H1 (cell line): Measurements from ENCODE around the gene SCGB3A1. TPM values are rescaled to one million over a fixed set of nuclear protein-coding genes. Genes with fewer than 3 reads are reported as not detected.

Source experiments
- CTCF ChIA-PET: fragments of 300-600 bp; sonication (Branson Sonifier 250); formaldehyde crosslinking; loops from one replicate; lab custom pipeline; 2021; ENCODE audit not compliant: partially characterized antibody; lab: Charles Lee
- POLR2A ChIA-PET: fragments of 300-600 bp; sonication (Branson Sonifier 250); formaldehyde crosslinking; loops from one replicate; lab custom pipeline; 2021; ENCODE audit warnings: inconsistent platforms; ENCODE audit not compliant: partially characterized antibody; lab: Charles Lee
- DNase-seq, 2 experiments: peaks; one replicate each; pipeline versions ENCODE4 v3.0.0 to v3.0.0-alpha.2; 2010 to 2022; ENCODE audit warnings: low spot score in 2 of 2, low read depth in 1 of 2, mixed read lengths in 1 of 2
- FAIRE-seq: peaks from 2 replicates; lab custom pipeline; 2011; peaks lifted over from hg19 to GRCh38; lab: Jason Lieb, UNC
- H2AFZ ChIP-seq: 2 replicates; pipeline ENCODE4 v1.8.1; 2012; ENCODE audit warnings: low read length, inconsistent platforms
- H2AK5ac ChIP-seq: 2 replicates; pipeline ENCODE4 v1.6.1; 2013; ENCODE audit warnings: low read depth, low read length
- H2BK120ac ChIP-seq: replicated peaks from 2 replicates; pipeline ENCODE3; 2013; ENCODE audit warnings: low read depth, low read length, inconsistent platforms
- H2BK12ac ChIP-seq: 2 replicates; pipeline ENCODE4 v1.6.1; 2013; ENCODE audit warnings: low read depth, low read length
- H2BK15ac ChIP-seq: 2 replicates; pipeline ENCODE4 v1.6.1; 2013; ENCODE audit warnings: low read length
- H2BK20ac ChIP-seq: 2 replicates; pipeline ENCODE4 v1.6.1; 2013; ENCODE audit warnings: low read length
- H2BK5ac ChIP-seq: 2 replicates; pipeline ENCODE4 v1.6.1; 2013; ENCODE audit warnings: low read depth, low read length
- H3K14ac ChIP-seq: 2 replicates; pipeline ENCODE4 v1.6.1; 2013; ENCODE audit warnings: inconsistent platforms; ENCODE audit not compliant: insufficient read length
- H3K18ac ChIP-seq: 2 replicates; pipeline ENCODE4 v1.6.1; 2013; ENCODE audit warnings: low read length; ENCODE audit errors: extremely low read depth
- H3K23ac ChIP-seq: 2 replicates; pipeline ENCODE4 v1.6.1; 2013; ENCODE audit warnings: inconsistent platforms; ENCODE audit not compliant: insufficient read length
- H3K23me2 ChIP-seq: 2 replicates; pipeline ENCODE4 v1.6.1; 2013; ENCODE audit warnings: low read depth, low read length
- H3K27ac ChIP-seq: 2 replicates; pipeline ENCODE4 v1.6.1; 2011; ENCODE audit warnings: low read depth, low read length, inconsistent platforms
- H3K27me3 ChIP-seq, 4 experiments: replicated peaks in 1 of 4; 1 replicate in 1 of 4; 2 replicates in 3 of 4; pipeline versions ENCODE4 v1.6.1 to v1.8.1; 2011 to 2013; ENCODE audit warnings: low read length in 3 of 4, mild to moderate bottlenecking in 3 of 4, inconsistent platforms in 2 of 4, mixed read lengths in 2 of 4, moderate library complexity in 1 of 4; ENCODE audit not compliant: control insufficient read depth in 3 of 4, insufficient read depth in 3 of 4; ENCODE audit errors: extremely low read depth in 1 of 4
- H3K36me3 ChIP-seq, 4 experiments: 2 replicates each; pipeline versions ENCODE4 v1.6.1 to v1.8.1; 2011 to 2013; ENCODE audit warnings: mild to moderate bottlenecking in 4 of 4, low read length in 3 of 4, moderate library complexity in 2 of 4, control low read depth in 1 of 4, inconsistent platforms in 1 of 4; ENCODE audit not compliant: insufficient read depth in 4 of 4, control insufficient read depth in 2 of 4
- H3K4ac ChIP-seq: replicated peaks from 2 replicates; pipeline ENCODE3; 2013; ENCODE audit warnings: low read length, low read depth, mixed read lengths, inconsistent platforms; ENCODE audit not compliant: insufficient read length
- H3K4me1 ChIP-seq, 4 experiments: replicated peaks in 1 of 4; 1 replicate in 1 of 4; 2 replicates in 3 of 4; pipeline versions ENCODE4 v1.6.1 to v1.8.1; 2011 to 2013; ENCODE audit warnings: low read length in 3 of 4, inconsistent platforms in 2 of 4, mixed read lengths in 1 of 4; ENCODE audit not compliant: insufficient read depth in 4 of 4, control insufficient read depth in 3 of 4
- H3K4me2 ChIP-seq, 2 experiments: 2 replicates each; pipeline versions ENCODE4 v1.6.1 to v1.8.1; 2011 to 2013; ENCODE audit warnings: low read depth in 2 of 2, low read length in 2 of 2, control low read depth in 1 of 2, inconsistent platforms in 1 of 2, mild to moderate bottlenecking in 1 of 2; ENCODE audit not compliant: insufficient read depth in 1 of 2
- H3K4me3 ChIP-seq, 4 experiments: fragments of 200-600, 300-600 bp in 1 of 4; sonication (generic), shearing (Covaris generic), sonication (Bioruptor Twin) in 1 of 4; 2 replicates each; pipeline versions ENCODE4 v1.5.1 to v1.8.1; 2011 to 2016; ENCODE audit warnings: low read length in 4 of 4, low read depth in 3 of 4, control low read depth in 2 of 4, inconsistent platforms in 2 of 4, mild to moderate bottlenecking in 2 of 4, mixed read lengths in 1 of 4, moderate library complexity in 1 of 4; ENCODE audit not compliant: insufficient read depth in 2 of 4; ENCODE audit errors: extremely low read depth in 1 of 4
- H3K56ac ChIP-seq: replicated peaks from 2 replicates; pipeline ENCODE3; 2013; ENCODE audit warnings: low read depth, mild to moderate bottlenecking, mixed read lengths, low read length, inconsistent platforms; ENCODE audit not compliant: insufficient read length
- H3K79me1 ChIP-seq: 2 replicates; pipeline ENCODE4 v1.6.1; 2013; ENCODE audit warnings: low read depth, low read length, control low read depth
- H3K79me2 ChIP-seq, 2 experiments: 2 replicates each; pipeline versions ENCODE4 v1.6.1 to v1.8.1; 2012 to 2013; ENCODE audit warnings: low read length in 2 of 2, mild to moderate bottlenecking in 2 of 2, inconsistent platforms in 1 of 2; ENCODE audit not compliant: insufficient read depth in 2 of 2, control insufficient read depth in 1 of 2
- H3K9ac ChIP-seq, 4 experiments: replicated peaks in 1 of 4; 1 replicate in 1 of 4; 2 replicates in 3 of 4; pipeline versions ENCODE4 v1.6.1 to v1.8.1; 2011 to 2013; ENCODE audit warnings: low read depth in 3 of 4, low read length in 3 of 4, control low read depth in 2 of 4, mild to moderate bottlenecking in 2 of 4, moderate library complexity in 2 of 4, inconsistent platforms in 1 of 4; ENCODE audit errors: extremely low read depth in 1 of 4
- H3K9me3 ChIP-seq, 2 experiments: 2 replicates each; pipeline versions ENCODE4 v1.6.1 to v1.8.1; 2012 to 2013; ENCODE audit warnings: mild to moderate bottlenecking in 2 of 2, moderate library complexity in 2 of 2, control low read depth in 1 of 2, inconsistent platforms in 1 of 2, low read depth in 1 of 2, low read length in 1 of 2, mixed read lengths in 1 of 2; ENCODE audit not compliant: insufficient read depth in 2 of 2
- H4K20me1 ChIP-seq, 2 experiments: replicated peaks in 1 of 2; 2 replicates each; pipeline versions ENCODE3 to v1.8.1; 2011 to 2013; ENCODE audit warnings: inconsistent platforms in 2 of 2, low read length in 2 of 2, mild to moderate bottlenecking in 1 of 2; ENCODE audit not compliant: insufficient read depth in 2 of 2, control insufficient read depth in 1 of 2
- H4K5ac ChIP-seq: 2 replicates; pipeline ENCODE4 v1.6.1; 2013; ENCODE audit warnings: low read length, low read depth, mixed read lengths, inconsistent platforms; ENCODE audit not compliant: insufficient read length
- H4K8ac ChIP-seq: 2 replicates; pipeline ENCODE4 v1.8.0; 2013; ENCODE audit warnings: mild to moderate bottlenecking, moderate library complexity, low read length, inconsistent platforms; ENCODE audit not compliant: insufficient read depth; ENCODE audit errors: extremely low read depth
- H4K91ac ChIP-seq: replicated peaks from 2 replicates; pipeline ENCODE3; 2013; ENCODE audit warnings: low read length, mixed read lengths, inconsistent platforms; ENCODE audit not compliant: insufficient read length
- BRCA1 ChIP-seq: IDR thresholded peaks from 2 replicates; pipeline ENCODE4 v1.6.1; 2012; ENCODE audit warnings: low read depth, low read length, improper control_type of control experiment
- CHD2 ChIP-seq: IDR thresholded peaks from 2 replicates; pipeline ENCODE4 v1.6.1; 2012; ENCODE audit warnings: low read length, improper control_type of control experiment
- GABPA ChIP-seq: IDR thresholded peaks from 2 replicates; pipeline ENCODE4 v1.6.1; 2011; ENCODE audit warnings: mild to moderate bottlenecking, low read length, moderate library complexity, borderline replicate concordance; ENCODE audit not compliant: insufficient read depth
- MAFK ChIP-seq: IDR thresholded peaks from 2 replicates; pipeline ENCODE4 v1.6.1; 2012; ENCODE audit warnings: low read depth, mild to moderate bottlenecking, improper control_type of control experiment, low read length
- RAD21 ChIP-seq, 2 experiments: IDR thresholded peaks in 1 of 2; conservative IDR thresholded peaks in 1 of 2; 2 replicates each; pipeline ENCODE4 v1.6.1; 2011; ENCODE audit warnings: low read depth in 2 of 2, low read length in 2 of 2, improper control_type of control experiment in 1 of 2, inconsistent platforms in 1 of 2, mild to moderate bottlenecking in 1 of 2, moderate library complexity in 1 of 2
- SAP30 ChIP-seq: fragments of 300-600 bp; sonication (generic); IDR thresholded peaks from 2 replicates; pipeline ENCODE4 v1.7.1; 2012; ENCODE audit warnings: low read length, moderate library complexity, mild to moderate bottlenecking, inconsistent platforms; ENCODE audit not compliant: insufficient read depth, insufficient replicate concordance
- SIX5 ChIP-seq: IDR thresholded peaks from 2 replicates; pipeline ENCODE4 v1.6.1; 2011; ENCODE audit warnings: mild to moderate bottlenecking, low read depth, low read length
- SP1 ChIP-seq: IDR thresholded peaks from 2 replicates; pipeline ENCODE4 v1.6.1; 2011; ENCODE audit warnings: low read depth, low read length
- TEAD4 ChIP-seq: IDR thresholded peaks from 2 replicates; pipeline ENCODE4 v1.6.1; 2012; ENCODE audit warnings: low read depth, low read length, inconsistent platforms, mixed read lengths
- WGBS, 2 experiments: shearing (Covaris generic) in 1 of 2; methylation state at CpG; one replicate each; pipeline versions ENCODE4 v1.1.6 to v1.1.7; 2013 to 2015; ENCODE audit warnings: low lambda C conversion rate in 2 of 2, mixed read lengths in 2 of 2, inconsistent platforms in 1 of 2, low coverage in 1 of 2, missing lambda C conversion rate in 1 of 2; ENCODE audit not compliant: insufficient replicate concordance in 2 of 2, insufficient coverage in 1 of 2, insufficient read length in 1 of 2; ENCODE audit errors: extremely low coverage in 1 of 2, missing lambda C conversion rate in 1 of 2; 5-methylcytosine and 5-hydroxymethylcytosine counted together
- polyA plus RNA-seq, 7 experiments: library from polyadenylated mRNA; depleted of rRNA in 3 of 7; stranded (reverse) in 5 of 7; unstranded in 2 of 7; fragments of >200 nt in 5 of 7; fragments of 200-250 nt in 2 of 7; gene quantifications; 1 replicate in 5 of 7; 2 replicates in 1 of 7; 4 replicates in 1 of 7; pipeline versions ENCODE4 v1.2.1 to v1.2.3, GENCODE V29; 2011 to 2013; ENCODE audit warnings: missing spikeins in 2 of 7, mixed read lengths in 2 of 7
- total RNA-seq: library from RNA; stranded (reverse); fragmentation: NEBNext Ultra II Directional; extraction: Animal tissue kit (Norgen Biotek cat#: 25700); gene quantifications from 2 replicates; pipeline ENCODE4 v1.2.1, GENCODE V29; 2021
- TF ChIP-seq, protein P1 (sequence below): IDR thresholded peaks from 2 replicates; pipeline ENCODE4 v1.6.1; 2011; ENCODE audit warnings: low read depth, mild to moderate bottlenecking, low read length; ENCODE audit not compliant: insufficient read depth
- TF ChIP-seq, protein P2 (sequence below), 3 experiments: IDR thresholded peaks; 1 replicate in 2 of 3; 2 replicates in 1 of 3; pipeline versions ENCODE4 v1.5.1 to v1.6.1; 2011; ENCODE audit warnings: low read length in 3 of 3, mild to moderate bottlenecking in 3 of 3, inconsistent platforms in 2 of 3, low read depth in 1 of 3, moderate library complexity in 1 of 3; ENCODE audit not compliant: insufficient read depth in 1 of 3; ENCODE audit errors: control extremely low read depth in 1 of 3

SCGB3A1 gene
- total and polyA plus RNA-seq, 2 of the 8 experiments (the other 6 are each of a cell fraction or from before 2014, with no cell fraction given): 0.20 TPM; not detected in 1

DNA sequence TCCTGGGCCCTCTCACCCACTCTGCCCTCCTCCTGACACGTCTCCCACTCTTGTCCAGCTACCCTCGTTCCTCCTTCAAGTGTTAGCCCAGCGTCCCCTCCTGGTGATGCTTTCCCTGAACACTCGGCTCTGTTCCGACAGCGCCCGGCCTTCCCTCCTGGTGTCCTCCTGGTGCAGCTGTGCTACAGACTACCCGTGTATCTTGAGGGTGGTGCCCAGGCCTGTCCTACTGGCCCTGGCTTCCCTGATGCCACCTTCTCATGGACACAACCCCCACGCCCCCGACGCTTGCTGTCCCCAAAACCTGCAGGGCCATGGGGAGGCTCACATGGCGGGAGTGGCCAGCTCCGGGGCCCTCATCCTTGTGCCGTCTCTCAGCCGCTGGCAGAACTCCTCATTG lies 21.4 kb upstream of the SCGB3A1 start:
- TF ChIP-seq SP1 (no peak), GABPA (no peak), RAD21 (IDR thresholded peaks at IDR 0.05 in 1 of 2, conservative IDR thresholded peaks at IDR 0.05 in 1 of 2; ENCODE audit: low read depth in 2 of 2, low read length in 2 of 2) (no peak), SAP30 (no peak), TEAD4 (no peak), SIX5 (no peak), MAFK (no peak), CHD2 (no peak), BRCA1 (no peak)
- TF ChIP-seq, protein P1, sequence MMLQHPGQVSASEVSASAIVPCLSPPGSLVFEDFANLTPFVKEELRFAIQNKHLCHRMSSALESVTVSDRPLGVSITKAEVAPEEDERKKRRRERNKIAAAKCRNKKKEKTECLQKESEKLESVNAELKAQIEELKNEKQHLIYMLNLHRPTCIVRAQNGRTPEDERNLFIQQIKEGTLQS: no peak
- TF ChIP-seq, protein P2, sequence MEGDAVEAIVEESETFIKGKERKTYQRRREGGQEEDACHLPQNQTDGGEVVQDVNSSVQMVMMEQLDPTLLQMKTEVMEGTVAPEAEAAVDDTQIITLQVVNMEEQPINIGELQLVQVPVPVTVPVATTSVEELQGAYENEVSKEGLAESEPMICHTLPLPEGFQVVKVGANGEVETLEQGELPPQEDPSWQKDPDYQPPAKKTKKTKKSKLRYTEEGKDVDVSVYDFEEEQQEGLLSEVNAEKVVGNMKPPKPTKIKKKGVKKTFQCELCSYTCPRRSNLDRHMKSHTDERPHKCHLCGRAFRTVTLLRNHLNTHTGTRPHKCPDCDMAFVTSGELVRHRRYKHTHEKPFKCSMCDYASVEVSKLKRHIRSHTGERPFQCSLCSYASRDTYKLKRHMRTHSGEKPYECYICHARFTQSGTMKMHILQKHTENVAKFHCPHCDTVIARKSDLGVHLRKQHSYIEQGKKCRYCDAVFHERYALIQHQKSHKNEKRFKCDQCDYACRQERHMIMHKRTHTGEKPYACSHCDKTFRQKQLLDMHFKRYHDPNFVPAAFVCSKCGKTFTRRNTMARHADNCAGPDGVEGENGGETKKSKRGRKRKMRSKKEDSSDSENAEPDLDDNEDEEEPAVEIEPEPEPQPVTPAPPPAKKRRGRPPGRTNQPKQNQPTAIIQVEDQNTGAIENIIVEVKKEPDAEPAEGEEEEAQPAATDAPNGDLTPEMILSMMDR (IDR thresholded peaks at IDR 0.05; ENCODE audit: control extremely low read depth in 1 of 3, insufficient read depth in 1 of 3, low read depth in 1 of 3, low read length in 3 of 3): no peak
- TF ChIP-seq, all 59 proteins: peak for 0
- Histone ChIP-seq H4K91ac (no peak overlapping the region), H3K79me1 (no peaks in the 10 kb centered on the region), H3K4me3 (no peak overlapping the region), H3K36me3 (no peaks in the 10 kb centered on the region), H3K4ac (no peak overlapping the region), H3K9me3 (no peaks in the 10 kb centered on the region), H3K23ac (no peak overlapping the region), H4K8ac (no peak overlapping the region), H3K18ac (no peak overlapping the region), H2BK20ac (no peak overlapping the region), H3K56ac (no peak overlapping the region), H3K9ac (no peak overlapping the region), H2BK5ac (no peak overlapping the region), H2BK12ac (no peak overlapping the region), H2BK120ac (no peak overlapping the region), H4K5ac (no peak overlapping the region), H3K14ac (no peak overlapping the region), H3K23me2 (no peaks in the 10 kb centered on the region), H3K79me2 (no peaks in the 10 kb centered on the region), H4K20me1 (peaks cover 0 to 1% of the 10 kb centered on the region in 2 experiments), H2AFZ (no peak overlapping the region), H3K4me1 (no peaks in the 10 kb centered on the region; a peak in 1 of 7 replicates), H2BK15ac (no peak overlapping the region), H3K27ac (no peak overlapping the region), H3K27me3 (peaks cover 0 to 6% (median 1%) of the 10 kb centered on the region in 4 experiments; a peak in 2 of 7 replicates), H2AK5ac (no peak overlapping the region), H3K4me2 (no peak overlapping the region)
- CTCF ChIA-PET: interaction anchor here (0.6 to 2.0 kb wide), 3 partner anchors 13 to 108 kb away, joined by 3 to 6 read pairs (median 5); no protein-coding TSS in a partner anchor
- FAIRE-seq (no peak), DNase-seq (no peak)
- 84% methylated on average over 15 of the region's 15 CpGs; no CpG with 5 or more reads in 1 of the 2 experiments for WGBS, 2 experiments
- POLR2A ChIA-PET: no interaction called here
